GM18502 (cell line): ENCODE data around the gene ZNF329.

Experiments
- ATAC-seq: cut with Tn5 transposase; IDR thresholded peaks from one replicate; pipeline ENCODE4 v1.9.1; 2021; ENCODE audit warnings: mild to moderate bottlenecking; ENCODE audit not compliant: unreplicated experiment, poor library complexity

Gene ZNF329

DNA sequence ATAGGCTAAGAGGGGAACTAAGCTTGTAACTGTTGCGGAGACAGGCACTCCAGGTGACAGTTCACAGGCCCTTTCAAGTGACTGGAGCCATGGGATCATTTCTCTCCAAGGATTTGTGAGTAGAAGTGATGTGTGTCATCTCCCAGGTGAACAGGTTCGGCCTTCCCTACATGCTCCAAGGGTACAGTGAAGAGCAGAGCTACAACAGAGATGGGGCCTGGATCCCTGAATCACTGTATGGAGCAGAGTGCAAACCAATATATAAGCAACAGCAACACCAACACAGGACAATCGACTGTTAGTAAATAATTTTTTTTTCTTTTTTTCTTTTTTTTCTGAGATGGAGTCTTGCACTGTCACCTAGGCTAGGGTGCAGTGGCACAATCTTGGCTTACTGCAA is 67.6 kb downstream of the ZNF329 start:
- no peak for ATAC-seq

DNA sequence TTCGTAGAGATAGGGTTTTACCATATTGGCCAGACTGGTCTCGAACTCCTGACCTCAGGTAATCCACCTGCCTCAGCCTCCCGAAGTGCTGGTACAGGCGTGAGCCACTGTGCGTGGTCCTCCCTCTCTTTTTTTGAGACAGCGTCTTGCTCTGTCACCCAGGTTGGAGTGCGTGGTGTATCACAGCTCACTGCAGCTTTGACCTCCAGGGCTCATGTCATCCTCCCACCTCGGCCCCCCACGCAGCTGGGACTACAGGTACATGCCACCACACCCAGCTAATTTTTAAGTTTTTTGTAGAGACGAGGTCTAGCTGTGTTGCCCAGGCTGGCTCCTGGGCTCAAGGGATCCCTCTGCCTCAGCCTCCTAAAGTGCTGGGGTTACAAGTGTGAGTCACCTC is 70.8 kb downstream of the ZNF329 start:
- ATAC-seq = no peak
